ENCODE results near the gene PHLDB1.

PHLDB1 gene

DNA sequence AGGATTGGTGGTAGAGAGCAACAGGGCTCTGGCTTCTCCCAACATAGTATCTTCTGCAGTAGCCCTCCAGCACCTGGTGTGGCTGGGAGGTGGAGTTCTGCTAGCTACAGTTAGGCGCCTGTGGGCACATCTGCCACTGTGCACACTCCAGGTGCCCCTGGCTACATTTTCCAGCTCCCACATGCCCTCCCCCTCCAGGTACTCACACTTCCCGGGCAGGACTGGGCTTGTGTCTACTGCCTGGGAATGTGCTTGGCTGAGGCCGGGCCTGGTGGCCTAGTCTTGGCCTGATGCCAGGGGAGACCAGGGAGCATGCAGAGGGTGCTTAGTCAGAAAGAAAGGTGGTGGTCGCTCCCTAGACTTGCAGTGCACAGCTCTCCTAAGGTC lies 15.8 kb downstream of the PHLDB1 start:
- TF ChIP-seq EGR1 (IDR thresholded peaks at IDR 0.05) (no peak), YY1 (IDR thresholded peaks at IDR 0.05; ENCODE audit: low read depth) (no peak), TCF12 (IDR thresholded peaks at IDR 0.05; ENCODE audit: low read depth) (peak; percentile 2; the same call in 1 of the 2 replicates), TEAD4 (IDR thresholded peaks at IDR 0.05) (no peak), NFIC (IDR thresholded peaks at IDR 0.05) (peak; percentile 88), CEBPB (IDR thresholded peaks at IDR 0.05) (no peak)
- TF ChIP-seq, protein P1, sequence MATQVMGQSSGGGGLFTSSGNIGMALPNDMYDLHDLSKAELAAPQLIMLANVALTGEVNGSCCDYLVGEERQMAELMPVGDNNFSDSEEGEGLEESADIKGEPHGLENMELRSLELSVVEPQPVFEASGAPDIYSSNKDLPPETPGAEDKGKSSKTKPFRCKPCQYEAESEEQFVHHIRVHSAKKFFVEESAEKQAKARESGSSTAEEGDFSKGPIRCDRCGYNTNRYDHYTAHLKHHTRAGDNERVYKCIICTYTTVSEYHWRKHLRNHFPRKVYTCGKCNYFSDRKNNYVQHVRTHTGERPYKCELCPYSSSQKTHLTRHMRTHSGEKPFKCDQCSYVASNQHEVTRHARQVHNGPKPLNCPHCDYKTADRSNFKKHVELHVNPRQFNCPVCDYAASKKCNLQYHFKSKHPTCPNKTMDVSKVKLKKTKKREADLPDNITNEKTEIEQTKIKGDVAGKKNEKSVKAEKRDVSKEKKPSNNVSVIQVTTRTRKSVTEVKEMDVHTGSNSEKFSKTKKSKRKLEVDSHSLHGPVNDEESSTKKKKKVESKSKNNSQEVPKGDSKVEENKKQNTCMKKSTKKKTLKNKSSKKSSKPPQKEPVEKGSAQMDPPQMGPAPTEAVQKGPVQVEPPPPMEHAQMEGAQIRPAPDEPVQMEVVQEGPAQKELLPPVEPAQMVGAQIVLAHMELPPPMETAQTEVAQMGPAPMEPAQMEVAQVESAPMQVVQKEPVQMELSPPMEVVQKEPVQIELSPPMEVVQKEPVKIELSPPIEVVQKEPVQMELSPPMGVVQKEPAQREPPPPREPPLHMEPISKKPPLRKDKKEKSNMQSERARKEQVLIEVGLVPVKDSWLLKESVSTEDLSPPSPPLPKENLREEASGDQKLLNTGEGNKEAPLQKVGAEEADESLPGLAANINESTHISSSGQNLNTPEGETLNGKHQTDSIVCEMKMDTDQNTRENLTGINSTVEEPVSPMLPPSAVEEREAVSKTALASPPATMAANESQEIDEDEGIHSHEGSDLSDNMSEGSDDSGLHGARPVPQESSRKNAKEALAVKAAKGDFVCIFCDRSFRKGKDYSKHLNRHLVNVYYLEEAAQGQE (IDR thresholded peaks at IDR 0.05; ENCODE audit: low read depth) = no peak
- TF ChIP-seq, protein P2, sequence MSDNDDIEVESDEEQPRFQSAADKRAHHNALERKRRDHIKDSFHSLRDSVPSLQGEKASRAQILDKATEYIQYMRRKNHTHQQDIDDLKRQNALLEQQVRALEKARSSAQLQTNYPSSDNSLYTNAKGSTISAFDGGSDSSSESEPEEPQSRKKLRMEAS (IDR thresholded peaks at IDR 0.05) = no peak

DNA sequence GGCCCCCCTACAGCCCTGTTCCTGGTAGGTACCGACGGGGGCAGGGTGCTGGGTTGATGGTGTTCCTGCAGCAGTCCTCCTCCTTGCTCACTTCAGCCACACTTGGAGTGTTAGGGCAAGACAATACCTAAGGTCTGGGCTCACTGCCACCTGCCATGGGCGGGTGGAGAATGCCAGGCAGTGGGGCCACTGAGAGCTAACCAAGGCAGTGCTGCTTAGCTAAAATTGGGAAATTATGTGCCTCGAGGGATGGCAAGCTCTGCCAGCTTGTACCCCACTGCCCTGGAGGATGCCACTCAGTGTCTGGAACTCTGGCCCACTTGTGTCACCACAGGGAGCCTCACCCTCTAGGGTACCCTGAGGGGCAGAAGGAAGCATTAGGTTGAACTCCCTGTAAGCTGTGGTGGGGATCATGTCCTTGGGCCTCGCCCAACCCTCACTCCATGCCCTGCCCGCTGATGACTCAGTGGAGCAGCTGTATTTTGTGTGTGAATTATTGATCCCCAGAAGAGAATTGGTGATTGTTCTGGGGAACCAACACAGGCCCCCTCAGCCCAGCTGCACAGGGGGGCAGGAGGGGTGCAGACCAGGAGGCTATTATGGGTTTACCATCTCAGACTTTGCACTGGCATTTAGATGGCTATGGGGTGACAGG lies 17.7 kb downstream of the PHLDB1 start:
- TF ChIP-seq, protein P2 (IDR thresholded peaks at IDR 0.05) = peak; percentile 34; the same call in 1 of the 2 replicates
- no peak for TF ChIP-seq TCF12 (IDR thresholded peaks at IDR 0.05; ENCODE audit: low read depth)

DNA sequence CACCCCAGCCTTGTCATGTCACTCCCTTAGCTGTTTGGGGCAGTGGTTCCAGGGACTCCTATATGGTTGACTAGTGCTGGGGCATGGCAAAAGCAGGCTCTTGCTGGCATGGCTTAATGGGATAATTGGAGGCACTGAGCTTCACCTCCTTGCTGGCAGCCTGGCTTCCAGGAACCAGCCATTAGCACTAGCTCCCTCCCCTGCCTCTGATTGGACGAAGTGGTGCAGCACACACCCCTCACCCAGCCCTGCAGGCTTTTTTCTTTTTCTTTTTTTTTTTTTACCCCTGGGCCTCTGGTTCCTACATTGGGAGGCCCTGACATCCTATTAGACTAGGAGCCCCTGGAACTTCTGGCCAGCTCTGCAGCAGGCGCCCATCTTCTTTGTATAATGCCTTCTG lies 18.6 kb downstream of the PHLDB1 start:
- TF ChIP-seq CEBPB (IDR thresholded peaks at IDR 0.05) (no peak), ZBTB7A (IDR thresholded peaks at IDR 0.05; ENCODE audit: low read depth) (no peak), CREB1 (IDR thresholded peaks at IDR 0.05; ENCODE audit: low read depth) (no peak), NFIC (IDR thresholded peaks at IDR 0.05) (no peak), RAD21 (IDR thresholded peaks at IDR 0.05; ENCODE audit: low read depth) (no peak), EGR1 (IDR thresholded peaks at IDR 0.05) (no peak), TAF1 (IDR thresholded peaks at IDR 0.05; ENCODE audit: low read depth) (no peak), YY1 (IDR thresholded peaks at IDR 0.05; ENCODE audit: low read depth) (no peak), TEAD4 (IDR thresholded peaks at IDR 0.05) (no peak), TCF12 (IDR thresholded peaks at IDR 0.05; ENCODE audit: low read depth) (no peak), EP300 (IDR thresholded peaks at IDR 0.05; ENCODE audit: borderline replicate concordance) (no peak), FOXM1 (IDR thresholded peaks at IDR 0.05; ENCODE audit: borderline replicate concordance, low read depth) (no peak)
- TF ChIP-seq, protein P1 (IDR thresholded peaks at IDR 0.05; ENCODE audit: low read depth) = no peak
- TF ChIP-seq, protein P3, sequence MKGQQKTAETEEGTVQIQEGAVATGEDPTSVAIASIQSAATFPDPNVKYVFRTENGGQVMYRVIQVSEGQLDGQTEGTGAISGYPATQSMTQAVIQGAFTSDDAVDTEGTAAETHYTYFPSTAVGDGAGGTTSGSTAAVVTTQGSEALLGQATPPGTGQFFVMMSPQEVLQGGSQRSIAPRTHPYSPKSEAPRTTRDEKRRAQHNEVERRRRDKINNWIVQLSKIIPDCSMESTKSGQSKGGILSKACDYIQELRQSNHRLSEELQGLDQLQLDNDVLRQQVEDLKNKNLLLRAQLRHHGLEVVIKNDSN (IDR thresholded peaks at IDR 0.05) = no peak
- TF ChIP-seq, protein P2 (IDR thresholded peaks at IDR 0.05) = no peak

DNA sequence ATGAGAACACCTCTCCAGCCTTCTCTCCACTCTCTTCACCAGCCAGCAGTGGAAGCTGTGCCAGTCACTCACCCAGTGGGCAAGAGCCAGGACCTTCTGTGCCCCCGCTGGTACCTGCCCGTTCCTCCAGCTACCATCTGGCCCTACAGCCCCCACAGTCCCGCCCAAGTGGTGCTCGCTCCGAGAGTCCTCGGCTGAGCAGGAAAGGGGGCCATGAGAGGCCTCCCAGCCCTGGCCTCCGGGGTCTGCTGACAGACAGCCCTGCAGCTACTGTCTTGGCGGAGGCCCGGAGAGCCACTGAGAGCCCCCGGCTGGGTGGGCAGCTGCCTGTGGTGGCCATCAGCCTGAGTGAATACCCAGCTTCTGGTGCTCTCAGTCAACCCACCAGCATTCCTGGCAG lies 20.2 kb downstream of the PHLDB1 start:
- TF ChIP-seq, protein P2 (IDR thresholded peaks at IDR 0.05) = no peak
- TF ChIP-seq, protein P3 (IDR thresholded peaks at IDR 0.05) = no peak
- no peak for TF ChIP-seq TEAD4 (IDR thresholded peaks at IDR 0.05)
- no peak for TF ChIP-seq CREB1 (IDR thresholded peaks at IDR 0.05; ENCODE audit: low read depth)
- TF ChIP-seq TAF1 (IDR thresholded peaks at IDR 0.05; ENCODE audit: low read depth) = no peak
- TF ChIP-seq RAD21 (IDR thresholded peaks at IDR 0.05; ENCODE audit: low read depth) = no peak
- TF ChIP-seq CEBPB (IDR thresholded peaks at IDR 0.05) = no peak
- TF ChIP-seq ZBTB7A (IDR thresholded peaks at IDR 0.05; ENCODE audit: low read depth) = no peak
- TF ChIP-seq NFIC (IDR thresholded peaks at IDR 0.05) = no peak
- TF ChIP-seq EP300 (IDR thresholded peaks at IDR 0.05; ENCODE audit: borderline replicate concordance) = no peak
- no peak for TF ChIP-seq EGR1 (IDR thresholded peaks at IDR 0.05)
- TF ChIP-seq TCF12 (IDR thresholded peaks at IDR 0.05; ENCODE audit: low read depth) = no peak
- TF ChIP-seq YY1 (IDR thresholded peaks at IDR 0.05; ENCODE audit: low read depth) = no peak
- TF ChIP-seq FOXM1 (IDR thresholded peaks at IDR 0.05; ENCODE audit: borderline replicate concordance, low read depth) = no peak
- TF ChIP-seq, protein P1 (IDR thresholded peaks at IDR 0.05; ENCODE audit: low read depth) = no peak
